K562 (cell line): ENCODE data around the gene DCLK2. TPM values are rescaled to one million over a fixed set of nuclear protein-coding genes. Genes with fewer than 3 reads are reported as not detected.

ENCODE experiments used
- ATAC-seq: fragments of 200-7000 bp; cut with Tn5 transposase; 3 replicates; pipeline ENCODE4 v1.9.1; 2020; ENCODE audit warnings: moderate library complexity
- BruUV-seq: library from RNA; stranded (reverse); fragments of 400-500 nt; replicated peaks from 2 replicates; lab custom pipeline; 2021; lab: Mats Ljungman, UMichigan
- CTCF ChIA-PET: fragments of 300-600 bp; formaldehyde crosslinking; extraction: SDS; loops from one replicate; lab custom pipeline; 2021; ENCODE audit warnings: low intra/inter-chr PET ratio; lab: Yijun Ruan, JAX
- POLR2A ChIA-PET: fragments of 300-600, 350-650 bp; sonication (Branson Sonifier 250); formaldehyde crosslinking; extraction: SDS; loops from one replicate; lab custom pipeline; 2021; ENCODE audit warnings: antibody characterized with exemption, inconsistent platforms; lab: Yijun Ruan, JAX
- DNase-seq, 4 experiments: peaks; one replicate each; pipeline versions ENCODE4 v3.0.0 to v3.0.0-alpha.2; 2011 to 2018; ENCODE audit warnings: low spot score in 3 of 4, mixed read lengths in 3 of 4; ENCODE audit errors: extremely low read depth in 1 of 4
- FAIRE-seq: peaks from 2 replicates; lab custom pipeline; 2011; peaks lifted over from hg19 to GRCh38; lab: Jason Lieb, UNC
- H2AFZ ChIP-seq: 2 replicates; pipeline ENCODE4 v1.6.0; 2011; ENCODE audit warnings: low read depth, low read length, control low read depth, inconsistent platforms
- H3K27ac ChIP-seq: fragments of 200-600 bp; 3 replicates; pipeline ENCODE4 v1.8.0; 2011; ENCODE audit warnings: low read depth, mild to moderate bottlenecking, control low read depth, inconsistent platforms, low read length, moderate library complexity, mixed read lengths; ENCODE audit errors: extremely low read depth
- H3K27me3 ChIP-seq, 2 experiments: fragments of 300-600 bp in 1 of 2; 2 replicates in 1 of 2; 3 replicates in 1 of 2; pipeline versions ENCODE4 v1.6.0 to v1.8.0; 2011; ENCODE audit warnings: inconsistent platforms in 2 of 2, low read length in 2 of 2, mild to moderate bottlenecking in 1 of 2, mixed read lengths in 1 of 2, moderate library complexity in 1 of 2; ENCODE audit not compliant: control insufficient read depth in 2 of 2, insufficient read depth in 2 of 2
- H3K36me3 ChIP-seq: fragments of 300-600 bp; 3 replicates; pipeline ENCODE4 v1.8.0; 2011; ENCODE audit warnings: mild to moderate bottlenecking, low read length, inconsistent platforms; ENCODE audit not compliant: control insufficient read depth, insufficient read depth
- H3K4me1 ChIP-seq, 2 experiments: fragments of 200-600 bp in 1 of 2; replicated peaks in 1 of 2; 2 replicates in 1 of 2; 3 replicates in 1 of 2; pipeline versions ENCODE4 v1.5.1 to v1.8.0; 2011; ENCODE audit warnings: inconsistent platforms in 2 of 2, low read length in 2 of 2, mild to moderate bottlenecking in 1 of 2, mixed read lengths in 1 of 2, moderate library complexity in 1 of 2; ENCODE audit not compliant: control insufficient read depth in 2 of 2, insufficient read depth in 2 of 2
- H3K4me2 ChIP-seq: 2 replicates; pipeline ENCODE4 v1.6.1; 2011; ENCODE audit warnings: low read length, control low read depth, inconsistent platforms, mixed read lengths; ENCODE audit not compliant: insufficient read depth
- H3K4me3 ChIP-seq: fragments of 200-600 bp; sonication (generic), shearing (Covaris generic); 2 replicates; pipeline ENCODE4 v1.5.1; 2016; ENCODE audit warnings: control low read depth, inconsistent platforms
- H3K79me2 ChIP-seq: fragments of 200-600 bp; 3 replicates; pipeline ENCODE4 v1.8.0; 2011; ENCODE audit warnings: low read length, inconsistent platforms; ENCODE audit not compliant: control insufficient read depth, insufficient read depth
- H3K9ac ChIP-seq, 2 experiments: 2 replicates each; pipeline versions ENCODE4 v1.6.0 to v1.6.1; 2011; ENCODE audit warnings: low read depth in 2 of 2, low read length in 2 of 2, control low read depth in 1 of 2, inconsistent platforms in 1 of 2, mild to moderate bottlenecking in 1 of 2, mixed read lengths in 1 of 2; ENCODE audit not compliant: insufficient read depth in 1 of 2
- H3K9me1 ChIP-seq: one replicate; pipeline ENCODE4 v1.6.0; 2011; ENCODE audit warnings: inconsistent platforms, mild to moderate bottlenecking, low read length, moderate library complexity; ENCODE audit not compliant: control insufficient read depth, insufficient read depth
- H3K9me3 ChIP-seq: replicated peaks from 2 replicates; pipeline ENCODE4 v1.5.1; 2011; ENCODE audit warnings: low read depth, low read length, inconsistent platforms; ENCODE audit not compliant: control insufficient read depth, insufficient read depth
- H4K20me1 ChIP-seq: replicated peaks from 2 replicates; pipeline ENCODE4 v1.6.1; 2011; ENCODE audit warnings: low read length, inconsistent platforms, mixed read lengths; ENCODE audit not compliant: control insufficient read depth, insufficient read depth
- BRD4 ChIP-seq: fragments of 200-600 bp; sonication (generic); IDR thresholded peaks from 2 replicates; pipeline ENCODE4 v1.6.1; 2017; ENCODE audit warnings: inconsistent platforms
- CHCHD3 ChIP-seq: fragments of 250-450 bp; sonication (Bioruptor Pico); IDR thresholded peaks from 2 replicates; pipeline ENCODE4 v2.1.2; 2022; ENCODE audit warnings: mild to moderate bottlenecking
- GABPB1 ChIP-seq: sonication (generic); formaldehyde crosslinking; IDR thresholded peaks from 2 replicates; pipeline ENCODE4 v1.8.0; 2022; ENCODE audit warnings: mild to moderate bottlenecking, missing genetic modification reagents
- HMG20A ChIP-seq: fragments of 450-650 bp; formaldehyde crosslinking; conservative IDR thresholded peaks from 2 replicates; pipeline ENCODE4 v1.4.0; 2020; ENCODE audit warnings: mild to moderate bottlenecking, mixed read lengths
- MYC ChIP-seq, 2 experiments: fragments of 250-450 bp in 1 of 2; sonication (Bioruptor Pico) in 1 of 2; IDR thresholded peaks; 2 replicates each; pipeline versions ENCODE4 v1.5.1 to v1.6.1; 2012 to 2021; ENCODE audit warnings: low read depth in 2 of 2, borderline replicate concordance in 1 of 2, improper control_type of control experiment in 1 of 2, low read length in 1 of 2, mild to moderate bottlenecking in 1 of 2, moderate library complexity in 1 of 2
- SIX5 ChIP-seq, 2 experiments: IDR thresholded peaks; 2 replicates each; pipeline ENCODE4 v1.6.1; 2011; ENCODE audit warnings: low read length in 2 of 2, borderline replicate concordance in 1 of 2, low read depth in 1 of 2, mild to moderate bottlenecking in 1 of 2, moderate library complexity in 1 of 2; ENCODE audit not compliant: insufficient read depth in 1 of 2
- WGBS: fragments of 100-300 bp; shearing (Covaris generic); methylation state at CpG from one replicate; pipeline ENCODE4 v1.1.6; 2016; ENCODE audit warnings: low coverage, mixed read lengths; ENCODE audit not compliant: insufficient coverage; ENCODE audit errors: missing lambda C conversion rate; 5-methylcytosine and 5-hydroxymethylcytosine counted together
- in situ Hi-C: fragments of 300-500 bp; cut with MboI; formaldehyde crosslinking; loops from 4 replicates; pipeline ENCODE4 v1.15.0; 2018; ENCODE audit warnings: inconsistent platforms, mixed read lengths
- intact Hi-C: fragments of 100-400 bp; cut with micrococcal nuclease; formaldehyde crosslinking; loops from 2 replicates; pipeline ENCODE4 v1.14.2; 2022
- polyA plus RNA-seq, 8 experiments: library from polyadenylated mRNA; depleted of rRNA in 4 of 8; stranded (reverse) in 5 of 8; unstranded in 3 of 8; fragments of >200 nt; fragmentation: Nextera tagmentation in 2 of 8; fragmentation: Illumina TruSeq in 1 of 8; extraction: Ambion mirVana in 2 of 8; extraction: Trizol in 1 of 8; gene quantifications; 2 replicates each; pipeline versions ENCODE4 v1.2.1 to v1.2.3, GENCODE V29; 2011 to 2014; ENCODE audit warnings: inconsistent platforms in 1 of 8, missing spikeins in 1 of 8
- total RNA-seq, 7 experiments: library from RNA; depleted of rRNA in 6 of 7; stranded (reverse); fragments of >200 nt in 6 of 7; fragmentation: Illumina TruSeq in 2 of 7; extraction: Trizol in 2 of 7; gene quantifications; 2 replicates each; pipeline versions ENCODE4 v1.2.1 to v1.2.3, GENCODE V29; 2011 to 2021; ENCODE audit warnings: low replicate concordance in 1 of 7
- TF ChIP-seq, protein P1 (sequence below): fragments of 450-650 bp; IDR thresholded peaks from 2 replicates; pipeline ENCODE4 v1.7.1; 2018; ENCODE audit warnings: mild to moderate bottlenecking, low read depth; ENCODE audit not compliant: partially characterized antibody
- TF ChIP-seq, protein P2 (sequence below): fragments of 450-650 bp; formaldehyde crosslinking; IDR thresholded peaks from 2 replicates; pipeline ENCODE4 v1.4.0; 2022; ENCODE audit warnings: missing genetic modification characterization
- TF ChIP-seq, protein P3 (sequence below): fragments of 250-450 bp; sonication (Bioruptor Pico); IDR thresholded peaks from 2 replicates; pipeline ENCODE4 v1.8.0; 2021; ENCODE audit warnings: moderate library complexity, mild to moderate bottlenecking, inconsistent platforms
- TF ChIP-seq, protein P4 (sequence below), 3 experiments: fragments of 200-800 bp in 1 of 3; fragments of 250-450 bp in 1 of 3; fragments of 450-650 bp in 1 of 3; sonication (Bioruptor Pico) in 1 of 3; sonication (Bioruptor generic) in 1 of 3; formaldehyde crosslinking in 1 of 3; IDR thresholded peaks; 2 replicates each; pipeline versions ENCODE4 v1.6.1 to v1.8.0; 2016 to 2022; ENCODE audit warnings: mild to moderate bottlenecking in 2 of 3, missing genetic modification characterization in 2 of 3, missing compliant biosample characterization in 1 of 3, moderate library complexity in 1 of 3

DCLK2 gene
- total and polyA plus RNA-seq, 9 of the 15 experiments (the other 6 are each of a cell fraction or from before 2014, with no cell fraction given): not detected

DNA sequence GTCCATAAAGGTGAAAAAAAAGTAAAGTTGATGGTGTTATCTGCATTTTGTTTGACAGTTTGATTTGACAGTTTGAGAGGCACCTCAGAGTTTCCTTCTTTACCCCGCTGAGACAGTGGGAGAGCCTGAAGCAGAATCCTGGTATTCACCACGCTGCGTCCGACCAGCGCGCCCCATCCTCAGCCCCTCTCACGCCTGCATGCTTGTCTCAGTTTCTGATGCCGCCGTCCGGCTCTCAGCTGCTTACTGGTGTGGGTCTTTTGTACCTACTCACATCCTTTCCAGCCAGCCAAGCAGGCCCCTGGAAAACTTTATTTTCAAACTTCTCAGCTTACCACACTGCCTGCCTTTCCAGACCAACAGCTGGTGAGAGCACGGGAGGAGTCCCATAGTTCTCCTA, 175.2 kb downstream of the DCLK2 start:
- no peak overlapping the region for H3K4me2 ChIP-seq
- in situ Hi-C loops: no loop called here
- H2AFZ ChIP-seq: no peak overlapping the region
- CTCF ChIA-PET: no interaction called here
- H3K4me1 ChIP-seq: peaks cover 0 to 7% of the 10 kb centered on the region in 2 experiments; a peak in 2 of 5 replicates
- ATAC-seq: no peak
- H3K4me3 ChIP-seq: no peak overlapping the region
- H3K9me3 ChIP-seq: no peaks in the 10 kb centered on the region
- TF ChIP-seq SIX5 (IDR thresholded peaks at IDR 0.05; ENCODE audit: borderline replicate concordance in 1 of 2, insufficient read depth in 1 of 2, low read depth in 1 of 2, low read length in 2 of 2) (no peak), MYC (IDR thresholded peaks at IDR 0.05; ENCODE audit: low read depth, low read length) (no peak), MYC (CRISPR knock-in tag; IDR thresholded peaks at IDR 0.05; ENCODE audit: borderline replicate concordance, low read depth) (no peak), GABPB1 (CRISPR knock-in tag) (no peak), BRD4 (no peak), CHCHD3 (CRISPR knock-in tag) (no peak), HMG20A (CRISPR knock-in tag) (no peak)
- TF ChIP-seq, protein P1, sequence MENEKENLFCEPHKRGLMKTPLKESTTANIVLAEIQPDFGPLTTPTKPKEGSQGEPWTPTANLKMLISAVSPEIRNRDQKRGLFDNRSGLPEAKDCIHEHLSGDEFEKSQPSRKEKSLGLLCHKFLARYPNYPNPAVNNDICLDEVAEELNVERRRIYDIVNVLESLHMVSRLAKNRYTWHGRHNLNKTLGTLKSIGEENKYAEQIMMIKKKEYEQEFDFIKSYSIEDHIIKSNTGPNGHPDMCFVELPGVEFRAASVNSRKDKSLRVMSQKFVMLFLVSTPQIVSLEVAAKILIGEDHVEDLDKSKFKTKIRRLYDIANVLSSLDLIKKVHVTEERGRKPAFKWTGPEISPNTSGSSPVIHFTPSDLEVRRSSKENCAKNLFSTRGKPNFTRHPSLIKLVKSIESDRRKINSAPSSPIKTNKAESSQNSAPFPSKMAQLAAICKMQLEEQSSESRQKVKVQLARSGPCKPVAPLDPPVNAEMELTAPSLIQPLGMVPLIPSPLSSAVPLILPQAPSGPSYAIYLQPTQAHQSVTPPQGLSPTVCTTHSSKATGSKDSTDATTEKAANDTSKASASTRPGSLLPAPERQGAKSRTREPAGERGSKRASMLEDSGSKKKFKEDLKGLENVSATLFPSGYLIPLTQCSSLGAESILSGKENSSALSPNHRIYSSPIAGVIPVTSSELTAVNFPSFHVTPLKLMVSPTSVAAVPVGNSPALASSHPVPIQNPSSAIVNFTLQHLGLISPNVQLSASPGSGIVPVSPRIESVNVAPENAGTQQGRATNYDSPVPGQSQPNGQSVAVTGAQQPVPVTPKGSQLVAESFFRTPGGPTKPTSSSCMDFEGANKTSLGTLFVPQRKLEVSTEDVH: no peak
- TF ChIP-seq, protein P2, sequence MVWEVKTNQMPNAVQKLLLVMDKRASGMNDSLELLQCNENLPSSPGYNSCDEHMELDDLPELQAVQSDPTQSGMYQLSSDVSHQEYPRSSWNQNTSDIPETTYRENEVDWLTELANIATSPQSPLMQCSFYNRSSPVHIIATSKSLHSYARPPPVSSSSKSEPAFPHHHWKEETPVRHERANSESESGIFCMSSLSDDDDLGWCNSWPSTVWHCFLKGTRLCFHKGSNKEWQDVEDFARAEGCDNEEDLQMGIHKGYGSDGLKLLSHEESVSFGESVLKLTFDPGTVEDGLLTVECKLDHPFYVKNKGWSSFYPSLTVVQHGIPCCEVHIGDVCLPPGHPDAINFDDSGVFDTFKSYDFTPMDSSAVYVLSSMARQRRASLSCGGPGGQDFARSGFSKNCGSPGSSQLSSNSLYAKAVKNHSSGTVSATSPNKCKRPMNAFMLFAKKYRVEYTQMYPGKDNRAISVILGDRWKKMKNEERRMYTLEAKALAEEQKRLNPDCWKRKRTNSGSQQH (CRISPR knock-in tag): no peak
- TF ChIP-seq, protein P3, sequence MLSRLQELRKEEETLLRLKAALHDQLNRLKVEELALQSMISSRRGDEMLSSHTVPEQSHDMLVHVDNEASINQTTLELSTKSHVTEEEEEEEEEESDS: no peak
- TF ChIP-seq, protein P4, sequence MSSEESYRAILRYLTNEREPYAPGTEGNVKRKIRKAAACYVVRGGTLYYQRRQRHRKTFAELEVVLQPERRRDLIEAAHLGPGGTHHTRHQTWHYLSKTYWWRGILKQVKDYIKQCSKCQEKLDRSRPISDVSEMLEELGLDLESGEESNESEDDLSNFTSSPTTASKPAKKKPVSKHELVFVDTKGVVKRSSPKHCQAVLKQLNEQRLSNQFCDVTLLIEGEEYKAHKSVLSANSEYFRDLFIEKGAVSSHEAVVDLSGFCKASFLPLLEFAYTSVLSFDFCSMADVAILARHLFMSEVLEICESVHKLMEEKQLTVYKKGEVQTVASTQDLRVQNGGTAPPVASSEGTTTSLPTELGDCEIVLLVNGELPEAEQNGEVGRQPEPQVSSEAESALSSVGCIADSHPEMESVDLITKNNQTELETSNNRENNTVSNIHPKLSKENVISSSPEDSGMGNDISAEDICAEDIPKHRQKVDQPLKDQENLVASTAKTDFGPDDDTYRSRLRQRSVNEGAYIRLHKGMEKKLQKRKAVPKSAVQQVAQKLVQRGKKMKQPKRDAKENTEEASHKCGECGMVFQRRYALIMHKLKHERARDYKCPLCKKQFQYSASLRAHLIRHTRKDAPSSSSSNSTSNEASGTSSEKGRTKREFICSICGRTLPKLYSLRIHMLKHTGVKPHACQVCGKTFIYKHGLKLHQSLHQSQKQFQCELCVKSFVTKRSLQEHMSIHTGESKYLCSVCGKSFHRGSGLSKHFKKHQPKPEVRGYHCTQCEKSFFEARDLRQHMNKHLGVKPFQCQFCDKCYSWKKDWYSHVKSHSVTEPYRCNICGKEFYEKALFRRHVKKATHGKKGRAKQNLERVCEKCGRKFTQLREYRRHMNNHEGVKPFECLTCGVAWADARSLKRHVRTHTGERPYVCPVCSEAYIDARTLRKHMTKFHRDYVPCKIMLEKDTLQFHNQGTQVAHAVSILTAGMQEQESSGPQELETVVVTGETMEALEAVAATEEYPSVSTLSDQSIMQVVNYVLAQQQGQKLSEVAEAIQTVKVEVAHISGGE (CRISPR knock-in tag; IDR thresholded peaks at IDR 0.05): no peak
- no TSS peak for BruUV-seq
- H3K9ac ChIP-seq: no peak overlapping the region
- DNase-seq: no peak
- H3K79me2 ChIP-seq: no peaks in the 10 kb centered on the region
- FAIRE-seq: no peak
- no peaks in the 10 kb centered on the region for H3K27me3 ChIP-seq
- H3K27ac ChIP-seq: no peak overlapping the region
- intact Hi-C loops: no loop called here
- no peaks in the 10 kb centered on the region for H4K20me1 ChIP-seq
- 72% methylated on average over 11 of the region's 11 CpGs for WGBS
- H3K36me3 ChIP-seq: no peaks in the 10 kb centered on the region
- POLR2A ChIA-PET: no interaction called here
- H3K9me1 ChIP-seq: no peaks in the 10 kb centered on the region
